Measurements from ENCODE around the gene MYT1. TPM values are rescaled to one million over a fixed set of nuclear protein-coding genes. Genes with fewer than 3 reads are reported as not detected.

Gene MYT1
- total RNA-seq, 1 donor from 2014 or later: not detected

DNA sequence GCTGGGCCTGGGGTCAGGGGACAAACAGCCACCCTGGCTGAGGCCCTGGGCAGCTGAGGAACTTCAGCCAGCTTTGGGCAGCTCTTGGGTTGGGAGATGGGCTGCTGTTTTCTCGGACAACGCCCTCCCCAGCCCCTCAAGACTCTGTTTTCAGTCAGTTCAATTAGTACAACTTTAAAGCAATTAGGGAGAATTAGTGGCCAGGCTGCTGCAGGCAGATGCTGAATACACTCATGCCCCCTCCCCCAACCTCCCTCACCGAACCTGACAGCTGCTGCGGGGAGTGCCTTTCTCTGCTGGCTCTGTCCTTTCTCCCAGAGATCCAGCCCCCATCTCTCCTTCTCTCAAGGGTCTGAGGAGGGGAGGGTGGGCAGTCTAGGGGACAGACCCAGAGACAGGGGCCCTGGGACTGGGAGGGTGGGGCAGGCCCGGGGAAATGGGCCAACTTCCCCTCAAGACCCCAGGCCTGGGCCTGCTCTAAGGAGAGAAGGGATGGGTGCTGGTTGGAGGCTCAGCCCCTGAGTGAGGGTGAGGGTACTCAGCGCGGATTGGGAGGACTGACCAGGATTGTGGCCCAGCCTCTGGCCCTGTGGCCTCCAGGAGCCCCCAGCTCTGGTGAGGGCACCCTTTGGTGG is 17.8 kb upstream of the MYT1 start:
- intact Hi-C loops (cut with DNase I): no loop called here
- Histone ChIP-seq H3K4me1 (no peaks in the 10 kb centered on the region), H3K4me3 (no peak overlapping the region), H3K9me3 (peaks cover 6% of the 10 kb centered on the region), H3K27ac (no peak overlapping the region), H3K27me3 (no peaks in the 10 kb centered on the region), H3K36me3 (no peaks in the 10 kb centered on the region)
- TF ChIP-seq, protein P1, sequence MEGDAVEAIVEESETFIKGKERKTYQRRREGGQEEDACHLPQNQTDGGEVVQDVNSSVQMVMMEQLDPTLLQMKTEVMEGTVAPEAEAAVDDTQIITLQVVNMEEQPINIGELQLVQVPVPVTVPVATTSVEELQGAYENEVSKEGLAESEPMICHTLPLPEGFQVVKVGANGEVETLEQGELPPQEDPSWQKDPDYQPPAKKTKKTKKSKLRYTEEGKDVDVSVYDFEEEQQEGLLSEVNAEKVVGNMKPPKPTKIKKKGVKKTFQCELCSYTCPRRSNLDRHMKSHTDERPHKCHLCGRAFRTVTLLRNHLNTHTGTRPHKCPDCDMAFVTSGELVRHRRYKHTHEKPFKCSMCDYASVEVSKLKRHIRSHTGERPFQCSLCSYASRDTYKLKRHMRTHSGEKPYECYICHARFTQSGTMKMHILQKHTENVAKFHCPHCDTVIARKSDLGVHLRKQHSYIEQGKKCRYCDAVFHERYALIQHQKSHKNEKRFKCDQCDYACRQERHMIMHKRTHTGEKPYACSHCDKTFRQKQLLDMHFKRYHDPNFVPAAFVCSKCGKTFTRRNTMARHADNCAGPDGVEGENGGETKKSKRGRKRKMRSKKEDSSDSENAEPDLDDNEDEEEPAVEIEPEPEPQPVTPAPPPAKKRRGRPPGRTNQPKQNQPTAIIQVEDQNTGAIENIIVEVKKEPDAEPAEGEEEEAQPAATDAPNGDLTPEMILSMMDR (IDR thresholded peaks at IDR 0.05): no peak
- TF ChIP-seq POLR2A (IDR thresholded peaks at IDR 0.05): no peak
- no peak for TF ChIP-seq POLR2AphosphoS5 (IDR thresholded peaks at IDR 0.05; ENCODE audit: insufficient read depth in 1 of 2, low read depth in 1 of 2)
- DNase-seq (ENCODE audit: extremely low spot score in 2 of 2): no peak

DNA sequence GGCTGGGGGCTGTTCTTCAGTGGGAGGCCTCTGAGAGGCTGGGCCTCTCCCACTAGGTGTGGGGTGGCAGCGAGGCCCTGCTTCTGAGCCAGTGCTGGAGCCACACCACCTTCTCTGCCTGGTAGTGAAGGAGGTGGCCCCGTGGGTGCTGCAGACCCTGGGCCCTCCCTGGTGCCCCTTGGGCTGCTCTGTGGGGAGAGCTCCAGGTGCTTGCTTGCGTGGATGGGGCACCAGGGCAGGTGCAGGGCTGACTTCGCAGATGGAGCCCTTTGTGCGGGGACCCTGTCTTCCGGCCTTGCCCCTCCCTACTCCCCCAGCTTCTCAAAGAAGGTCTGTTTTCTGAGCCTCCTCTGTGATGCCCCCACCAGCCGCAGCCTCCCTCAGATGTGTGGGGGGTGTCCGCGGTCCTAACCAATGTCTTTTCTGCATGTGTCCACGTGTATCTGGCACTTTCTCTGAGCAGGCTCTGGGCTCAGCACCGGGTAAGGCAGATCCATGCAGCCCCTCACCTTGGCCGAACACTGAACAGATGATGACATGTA is 17.2 kb upstream of the MYT1 start:
- no peaks in the 10 kb centered on the region for H3K36me3 ChIP-seq
- TF ChIP-seq POLR2A (IDR thresholded peaks at IDR 0.05): no peak
- no peak for TF ChIP-seq POLR2AphosphoS5 (IDR thresholded peaks at IDR 0.05; ENCODE audit: insufficient read depth in 1 of 2, low read depth in 1 of 2)
- TF ChIP-seq, protein P1 (IDR thresholded peaks at IDR 0.05): no peak
- no peaks in the 10 kb centered on the region for H3K27me3 ChIP-seq
- H3K4me3 ChIP-seq: no peak overlapping the region
- no peak for DNase-seq (ENCODE audit: extremely low spot score in 2 of 2)
- H3K27ac ChIP-seq: no peak overlapping the region
- intact Hi-C loops (cut with DNase I): no loop called here
- H3K4me1 ChIP-seq: no peaks in the 10 kb centered on the region
- H3K9me3 ChIP-seq: peaks cover 6% of the 10 kb centered on the region

DNA sequence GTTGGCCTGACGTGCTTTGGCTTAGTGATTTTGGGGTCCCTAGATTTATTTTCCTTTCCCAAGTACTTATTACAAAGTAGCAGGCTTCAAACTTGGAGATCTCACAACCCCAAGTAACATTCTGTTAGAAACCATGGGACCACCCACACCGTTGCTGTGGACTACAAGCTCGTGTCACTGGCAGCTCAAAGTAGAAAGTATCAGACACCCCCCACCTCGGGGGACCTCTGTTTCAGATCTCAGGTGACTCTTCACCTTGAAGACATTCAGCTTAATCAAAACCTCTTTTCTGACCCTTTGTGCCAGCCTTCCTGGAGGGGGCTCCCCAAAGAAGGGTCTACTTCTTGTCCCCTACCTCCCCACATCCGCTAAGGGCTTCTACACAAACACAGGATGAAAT is 15.7 kb upstream of the MYT1 start:
- no peaks in the 10 kb centered on the region for H3K4me1 ChIP-seq
- H3K27me3 ChIP-seq: no peaks in the 10 kb centered on the region
- H3K4me3 ChIP-seq: no peak overlapping the region
- intact Hi-C loops (cut with DNase I): no loop called here
- no peak for DNase-seq (ENCODE audit: extremely low spot score in 2 of 2)
- H3K9me3 ChIP-seq: peaks cover 6% of the 10 kb centered on the region
- H3K36me3 ChIP-seq: no peaks in the 10 kb centered on the region
- H3K27ac ChIP-seq: no peak overlapping the region
- TF ChIP-seq POLR2A (IDR thresholded peaks at IDR 0.05): no peak
- TF ChIP-seq, protein P1 (IDR thresholded peaks at IDR 0.05): no peak
- TF ChIP-seq POLR2AphosphoS5 (IDR thresholded peaks at IDR 0.05; ENCODE audit: insufficient read depth in 1 of 2, low read depth in 1 of 2): no peak

DNA sequence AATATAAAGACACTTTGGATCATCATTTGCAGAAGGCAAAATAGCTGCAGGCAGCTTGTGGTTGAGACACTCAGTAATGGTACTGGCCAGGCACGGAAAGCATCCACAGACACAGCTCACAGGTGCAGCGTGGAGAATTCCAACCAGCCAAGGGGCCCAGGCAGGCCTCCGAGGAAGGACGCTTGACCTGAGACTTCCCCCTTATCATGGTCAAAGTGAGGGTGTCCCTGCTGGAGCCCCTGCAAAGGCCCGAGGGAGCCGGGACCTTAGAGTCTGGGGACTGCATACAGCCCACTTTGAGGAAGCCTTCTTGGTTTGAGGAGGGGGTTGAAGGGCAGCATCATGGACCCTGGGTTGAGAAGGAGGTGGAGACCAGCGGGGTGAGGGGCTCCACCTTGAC is 15.1 kb upstream of the MYT1 start:
- no peaks in the 10 kb centered on the region for H3K4me1 ChIP-seq
- no peak for TF ChIP-seq POLR2A (IDR thresholded peaks at IDR 0.05)
- TF ChIP-seq, protein P1 (IDR thresholded peaks at IDR 0.05): no peak
- no peak for TF ChIP-seq POLR2AphosphoS5 (IDR thresholded peaks at IDR 0.05; ENCODE audit: insufficient read depth in 1 of 2, low read depth in 1 of 2)
- no peak for DNase-seq (ENCODE audit: extremely low spot score in 2 of 2)
- H3K9me3 ChIP-seq: peaks cover 6% of the 10 kb centered on the region
- H3K27ac ChIP-seq: no peak overlapping the region
- no peak overlapping the region for H3K4me3 ChIP-seq
- no peaks in the 10 kb centered on the region for H3K27me3 ChIP-seq
- intact Hi-C loops (cut with DNase I): no loop called here
- H3K36me3 ChIP-seq: no peaks in the 10 kb centered on the region

DNA sequence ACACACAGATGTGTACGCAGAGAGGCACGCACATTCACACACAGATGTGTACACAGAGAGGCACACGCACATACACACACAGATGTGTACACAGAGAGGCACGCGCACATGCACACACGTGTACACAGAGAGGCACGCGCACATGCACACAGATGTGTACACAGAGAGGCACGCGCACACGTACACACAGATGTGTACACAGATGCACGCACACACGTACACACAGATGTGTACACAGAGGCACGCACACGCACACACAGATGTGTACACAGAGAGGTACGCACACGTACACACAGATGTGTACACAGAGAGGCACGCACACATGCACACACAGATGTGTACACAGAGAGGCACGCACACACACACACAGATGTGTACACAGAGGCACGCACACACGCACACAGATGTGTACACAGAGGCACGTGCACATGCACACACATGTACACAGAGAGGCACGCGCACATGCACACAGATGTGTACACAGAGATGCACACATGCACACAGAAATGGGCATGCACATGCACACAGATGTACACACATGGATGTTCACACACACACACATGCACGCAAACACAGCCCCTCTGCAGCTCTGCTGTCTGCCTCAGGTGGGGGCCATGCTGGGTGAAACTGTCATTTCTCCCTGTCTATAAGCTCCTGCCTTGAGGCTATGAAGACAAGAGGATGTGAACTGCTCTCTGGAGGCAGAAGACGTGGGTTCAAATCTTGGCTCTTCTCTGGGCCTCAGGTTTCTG is 14.3 kb upstream of the MYT1 start:
- Histone ChIP-seq H3K4me3 (no peak overlapping the region), H3K9me3 (peaks cover 3% of the 10 kb centered on the region), H3K4me1 (no peaks in the 10 kb centered on the region), H3K27me3 (no peaks in the 10 kb centered on the region), H3K36me3 (no peaks in the 10 kb centered on the region), H3K27ac (no peak overlapping the region)
- TF ChIP-seq POLR2A (IDR thresholded peaks at IDR 0.05) (no peak), POLR2AphosphoS5 (IDR thresholded peaks at IDR 0.05; ENCODE audit: insufficient read depth in 1 of 2, low read depth in 1 of 2) (no peak)
- TF ChIP-seq, protein P1 (IDR thresholded peaks at IDR 0.05): no peak
- no peak for DNase-seq (ENCODE audit: extremely low spot score in 2 of 2)
- intact Hi-C loops (cut with DNase I): no loop called here
